Stimulated activated CD4-positive, alpha-beta T cell treated with anti-CD3 and anti-CD28 coated beads, Interleukin-1b, Interleukin-23, amount 100 ng/mL, for 24 hours (primary cell): Measurements from ENCODE around the gene ZNF146.
"Not testable (repeated sequence)": the region's sequence is repeated elsewhere in the genome, so short reads cannot be mapped to it uniquely, and the experiment has no call there.

Source experiments
- DNase-seq, 4 experiments: peaks; one replicate each; pipeline ENCODE4 v3.0.0-alpha.2; 2020; ENCODE audit warnings: low read depth in 4 of 4, low spot score in 1 of 4

Gene ZNF146

GRCh38 chr19:36233626-36234025 is 18.7 kb downstream of the ZNF146 start:
- DNase-seq = not testable (repeated sequence)

- DNase-seq = no peak
Observed at GRCh38 chr19:36236304-36236945, 21.5 kb downstream of the ZNF146 start.

DNA sequence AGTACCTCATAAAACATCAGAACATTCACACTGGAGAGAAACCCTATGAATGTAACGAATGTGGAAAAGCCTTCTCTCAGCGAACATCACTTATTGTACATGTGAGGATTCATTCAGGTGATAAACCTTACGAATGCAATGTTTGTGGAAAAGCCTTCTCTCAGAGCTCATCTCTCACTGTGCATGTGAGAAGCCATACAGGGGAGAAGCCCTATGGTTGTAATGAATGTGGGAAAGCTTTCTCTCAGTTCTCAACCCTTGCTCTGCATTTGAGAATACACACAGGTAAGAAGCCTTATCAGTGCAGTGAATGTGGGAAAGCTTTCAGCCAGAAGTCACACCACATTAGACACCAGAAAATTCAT is 22.0 kb downstream of the ZNF146 start:
- no peak for DNase-seq

GRCh38 chr19:36244066-36244465 is 29.2 kb downstream of the ZNF146 start:
- no peak for DNase-seq

- DNase-seq = no peak
Observed at GRCh38 chr19:36245210-36246005, 30.5 kb downstream of the ZNF146 start.

DNA sequence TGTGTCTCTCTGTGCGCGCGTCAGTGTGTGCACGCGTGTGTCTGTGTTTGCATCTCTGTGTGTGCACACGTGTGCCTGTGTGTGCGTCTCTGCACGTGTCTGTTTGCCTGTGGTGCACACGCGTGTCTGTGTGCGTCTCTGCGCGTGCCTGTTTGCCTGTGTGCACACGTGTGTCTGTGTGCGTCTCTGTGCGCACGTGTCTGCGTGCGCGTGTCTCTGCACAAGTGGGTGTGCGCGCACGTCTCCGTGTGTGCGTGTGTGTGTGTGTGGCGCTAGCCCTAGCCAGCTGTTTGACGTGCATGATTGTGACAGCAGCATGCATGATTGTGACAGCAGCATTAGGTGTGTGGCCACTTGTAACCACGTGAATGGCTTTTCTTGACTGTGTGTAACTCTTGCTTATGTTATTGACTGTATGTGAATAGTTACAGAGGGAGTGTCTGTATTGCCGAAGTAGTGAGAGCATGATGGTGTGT is 31.1 kb downstream of the ZNF146 start:
- DNase-seq = no peak

GRCh38 chr19:36252047-36252446 is 37.1 kb downstream of the ZNF146 start:
- no peak for DNase-seq

GRCh38 chr19:36254848-36255247 is 39.9 kb downstream of the ZNF146 start:
- DNase-seq = no peak

GRCh38 chr19:36255316-36255715 is 40.4 kb downstream of the ZNF146 start:
- no peak for DNase-seq

- no peak for DNase-seq
Observed at GRCh38 chr19:36256064-36256463, 41.2 kb downstream of the ZNF146 start.

GRCh38 chr19:36256853-36257519 is 42.1 kb downstream of the ZNF146 start:
- DNase-seq = no peak

- DNase-seq = no peak
Observed at GRCh38 chr19:36257520-36257876, 42.6 kb downstream of the ZNF146 start.

GRCh38 chr19:36258028-36258875 is 43.3 kb downstream of the ZNF146 start:
- DNase-seq = no peak

DNA sequence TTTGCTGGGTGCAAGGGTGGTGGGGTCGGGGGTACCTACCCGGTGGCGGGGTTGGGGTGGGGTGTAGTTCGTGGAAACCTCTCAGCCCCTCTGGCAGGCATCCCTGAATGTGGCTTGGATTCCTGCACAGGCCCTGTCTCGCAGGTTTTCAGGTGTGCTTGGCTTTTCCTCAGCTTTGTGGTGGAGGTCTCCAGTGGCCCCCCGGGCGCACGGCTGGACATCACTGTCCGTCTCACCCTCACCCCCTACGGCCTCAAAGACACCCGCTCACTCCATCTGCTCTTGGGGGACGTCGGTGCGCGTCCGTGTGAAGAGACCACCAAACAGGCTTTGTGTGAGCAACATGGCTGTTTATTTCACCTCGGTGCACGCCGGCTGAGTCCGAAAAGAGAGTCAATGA is 44.3 kb downstream of the ZNF146 start:
- no peak for DNase-seq

DNA sequence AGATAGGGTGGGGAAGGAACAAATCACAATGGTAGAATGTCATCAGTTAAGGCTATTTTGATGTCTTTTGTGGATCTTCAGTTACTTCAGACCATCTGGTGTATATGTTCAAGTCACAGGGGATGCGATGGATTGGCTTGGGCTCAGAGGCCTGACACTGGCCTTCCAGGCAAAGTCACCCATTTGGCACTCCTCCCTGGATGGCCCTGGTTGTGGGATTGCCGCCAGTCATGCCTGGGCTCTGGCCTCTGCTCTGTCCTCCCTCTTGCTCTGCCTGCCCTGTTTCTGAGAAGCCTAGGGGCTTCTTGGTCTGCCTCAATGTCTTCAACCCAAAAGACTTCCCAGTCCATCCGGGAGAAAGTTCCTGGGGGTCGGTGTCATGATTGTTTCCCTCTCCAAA is 50.2 kb downstream of the ZNF146 start:
- no peak for DNase-seq

- no peak for DNase-seq
Observed at GRCh38 chr19:36265856-36266374, 51.0 kb downstream of the ZNF146 start.

- DNase-seq = no peak
Observed at GRCh38 chr19:36266375-36266961, 51.6 kb downstream of the ZNF146 start.

- DNase-seq = no peak
Observed at GRCh38 chr19:36267061-36267845, 52.3 kb downstream of the ZNF146 start.

- not testable (repeated sequence) for DNase-seq
Observed at GRCh38 chr19:36268081-36268480, 53.2 kb downstream of the ZNF146 start.

DNA sequence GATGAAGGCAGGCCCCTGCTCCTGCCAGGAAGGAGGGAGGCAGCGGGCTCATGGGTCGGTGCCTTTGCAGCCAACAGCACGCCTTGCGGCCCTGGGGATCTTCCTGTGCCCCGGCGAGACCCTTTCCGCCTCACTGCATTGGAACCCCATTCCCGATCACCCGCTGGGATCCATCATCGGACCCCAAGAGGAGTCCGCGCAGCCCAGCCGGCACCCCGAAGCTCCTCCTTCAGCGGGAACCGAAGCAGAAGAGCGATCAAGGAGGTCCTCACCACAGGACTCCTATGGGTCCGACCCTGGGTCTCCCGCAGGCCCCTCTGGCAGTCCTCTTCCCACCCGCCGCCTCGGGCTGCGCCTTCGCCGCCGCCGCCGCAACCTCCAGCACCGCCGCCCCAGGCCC is 53.7 kb downstream of the ZNF146 start:
- not testable (repeated sequence) for DNase-seq
